Pulmonary artery endothelial cell (primary cell): ENCODE data around the gene CNR2. TPM values are rescaled to one million over a fixed set of nuclear protein-coding genes. Genes with fewer than 3 reads are reported as not detected.
"Not testable (repeated sequence)": the region's sequence is repeated elsewhere in the genome, so short reads cannot be mapped to it uniquely, and the experiment has no call there.

Experiments used
- DNase-seq: peaks from one replicate; pipeline ENCODE4 v3.0.0-alpha.2; 2011; ENCODE audit warnings: low read depth, low spot score
- total RNA-seq: library from RNA; depleted of rRNA; stranded (reverse); fragments of >200 nt; gene quantifications from 2 replicates; pipeline ENCODE4 v1.2.3, GENCODE V29; 2014

The CNR2 gene
- total RNA-seq, 1 donor from 2014 or later: not detected

DNA sequence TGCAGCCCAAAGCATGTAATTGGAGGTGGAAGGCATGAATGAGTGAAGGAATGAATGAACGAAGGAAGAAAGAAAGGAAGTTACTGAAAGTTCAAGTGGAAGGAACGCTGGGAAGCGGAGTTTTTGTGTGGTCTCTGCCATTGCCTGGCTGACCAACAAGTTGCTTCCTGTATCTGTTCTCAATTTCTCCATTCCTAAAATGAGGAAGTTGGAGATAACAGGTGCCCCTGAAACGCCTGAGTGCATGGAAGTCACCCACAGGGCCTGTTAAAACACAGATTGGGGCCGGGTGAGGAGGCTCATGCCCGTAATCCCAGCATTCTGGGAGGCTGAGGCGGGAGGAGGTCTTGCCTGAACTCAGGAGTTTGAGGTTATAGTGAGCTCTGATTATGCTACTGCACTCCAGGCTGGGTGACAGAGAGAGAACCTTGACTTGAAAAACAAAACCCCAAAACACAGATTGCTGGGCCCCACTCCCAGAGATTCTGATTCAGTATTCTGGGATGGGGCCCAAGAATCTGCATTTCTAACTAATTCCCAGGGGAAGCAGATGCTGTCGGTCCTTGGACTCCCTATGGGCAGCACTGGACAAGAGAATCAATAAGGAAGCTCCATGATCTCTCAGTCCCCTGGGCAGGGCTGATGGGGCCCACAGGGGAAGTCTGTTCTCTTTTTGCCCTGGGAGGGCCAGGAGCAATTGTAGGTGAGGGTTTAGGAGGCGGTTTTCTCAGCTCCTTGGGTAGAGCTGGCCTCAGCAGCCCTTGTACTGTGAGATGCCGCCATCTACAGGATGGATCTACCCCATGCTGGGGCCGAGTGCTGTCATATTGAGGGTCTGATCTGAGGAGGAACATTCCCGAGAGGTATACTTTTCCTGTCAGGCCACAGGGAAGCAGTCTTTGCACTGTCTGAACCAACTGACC, 3.3 kb upstream of the CNR2 start:
- DNase-seq: no peak

DNA sequence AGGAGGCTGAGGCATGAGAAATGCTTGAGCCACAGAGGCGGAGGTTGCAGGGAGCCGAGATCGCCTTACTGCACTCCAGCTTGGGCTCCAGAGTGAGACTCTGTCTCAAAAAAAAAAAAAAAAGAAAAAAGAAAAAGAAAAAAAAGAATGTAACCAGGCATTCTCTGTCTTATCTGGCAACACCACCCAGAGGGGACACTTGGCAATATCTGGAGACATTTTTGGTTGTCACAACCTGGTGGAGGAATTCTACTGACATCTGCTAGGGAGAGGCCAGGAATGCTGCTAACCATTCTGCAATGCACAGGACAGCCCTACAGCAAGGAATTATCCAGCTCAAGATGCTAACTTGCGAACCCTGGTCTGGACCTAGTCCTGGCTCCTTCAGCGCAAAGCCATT, 2.3 kb upstream of the CNR2 start:
- no peak for DNase-seq

- DNase-seq: no peak
These were observed 1.8 kb upstream of the CNR2 start for GRCh38 chr1:23914921-23915320.

GRCh38 chr1:23911921-23912320, 1.2 kb downstream of the CNR2 start:
- DNase-seq: no peak

DNA sequence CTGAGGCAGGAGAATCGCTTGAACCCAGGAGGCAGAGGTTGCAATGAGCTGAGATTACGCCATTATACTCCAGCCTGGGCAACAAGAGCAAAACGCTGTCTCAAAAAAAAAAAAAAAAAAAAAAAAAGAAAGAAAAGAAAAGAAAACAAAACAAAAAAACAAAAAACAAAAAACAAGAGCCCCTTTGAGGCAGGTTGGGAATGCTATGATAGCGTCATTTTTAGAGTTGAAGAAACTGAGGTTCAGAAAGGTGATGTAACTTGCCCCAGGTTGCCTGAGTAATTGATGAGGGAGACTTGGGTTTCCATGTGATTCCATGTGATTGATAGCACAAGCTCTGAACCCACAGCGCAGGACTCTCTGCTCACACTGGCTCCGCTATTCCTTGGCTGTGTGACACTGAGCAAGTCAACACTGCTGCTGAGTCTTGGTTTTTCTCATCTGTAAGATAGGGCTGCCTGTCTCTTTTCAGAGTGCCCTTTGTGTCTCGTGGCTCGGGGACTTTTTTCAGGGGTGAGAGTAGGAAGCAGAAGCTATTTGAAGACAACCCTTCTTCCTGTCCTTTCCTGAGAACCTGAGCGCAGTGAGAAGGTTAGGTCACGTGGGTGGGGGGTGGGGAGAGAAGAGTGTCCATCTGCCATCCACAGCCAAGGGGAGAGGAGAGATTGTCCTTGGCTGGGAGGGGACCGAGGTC, 2.5 kb downstream of the CNR2 start:
- DNase-seq: no peak

DNA sequence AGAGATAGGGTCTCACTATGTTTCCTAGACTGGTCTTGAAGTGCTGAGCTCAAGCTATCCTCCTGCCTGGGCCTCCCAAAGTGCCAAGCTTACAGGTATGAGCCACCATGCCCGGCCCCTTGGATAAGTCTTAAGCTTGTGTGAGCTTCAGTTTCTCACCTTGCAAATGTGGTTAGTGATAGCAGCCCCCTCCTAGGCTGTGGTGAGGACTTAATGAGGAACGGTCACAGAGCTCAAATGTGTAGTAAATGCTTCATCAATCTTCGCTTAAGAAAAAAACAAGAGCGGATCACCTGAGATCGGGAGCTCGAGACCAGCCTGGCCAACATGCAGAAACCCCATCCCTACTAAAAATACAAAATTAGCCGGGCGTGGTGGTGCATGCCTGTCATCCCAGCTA, 3.0 kb downstream of the CNR2 start:
- no peak for DNase-seq

- DNase-seq: no peak
These were observed 3.8 kb downstream of the CNR2 start for GRCh38 chr1:23909412-23909811.

DNA sequence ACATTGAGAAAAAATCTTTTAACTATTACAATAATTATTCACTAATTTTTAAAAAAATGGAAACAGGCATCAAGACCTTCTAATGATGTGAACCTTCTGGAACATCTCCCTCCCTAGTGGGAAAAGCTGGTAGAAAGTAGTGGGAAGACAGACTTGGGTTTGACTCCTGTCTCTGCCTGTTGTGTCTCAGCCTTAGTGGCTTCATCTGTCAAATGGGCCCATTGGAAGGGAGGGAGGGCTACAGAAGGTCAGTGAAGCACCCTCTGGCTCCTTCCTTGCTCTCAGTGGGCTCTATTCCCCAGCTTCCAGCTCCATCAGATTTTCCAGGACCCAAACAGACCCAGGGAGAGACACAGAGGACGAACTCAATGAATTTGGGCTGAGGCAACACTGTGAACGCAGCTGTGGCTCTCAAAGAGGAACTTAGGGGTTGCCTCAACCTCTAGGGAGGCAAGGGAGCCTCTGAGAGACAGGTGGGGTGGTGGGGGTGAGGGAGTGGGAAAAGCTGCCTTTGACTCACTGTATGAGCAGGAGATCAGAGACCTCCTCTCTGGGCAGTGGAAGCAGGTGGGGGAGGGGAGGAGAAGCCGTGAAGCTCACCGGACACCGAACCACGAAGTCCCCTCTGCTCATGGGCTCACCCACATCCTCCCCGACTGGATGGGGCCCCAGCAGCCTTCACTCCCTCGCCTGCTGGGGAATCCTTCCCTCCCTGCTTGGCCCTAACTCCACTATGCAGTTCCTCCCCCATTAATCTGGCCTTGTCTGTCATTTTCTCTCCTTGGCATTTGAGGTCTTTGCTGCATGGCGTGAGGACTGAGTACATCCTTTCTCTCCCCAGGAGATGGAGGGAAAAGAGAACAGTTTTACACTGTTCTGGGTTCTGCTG, 4.5 kb downstream of the CNR2 start:
- no peak for DNase-seq

GRCh38 chr1:23906731-23907130, 6.4 kb downstream of the CNR2 start:
- no peak for DNase-seq

GRCh38 chr1:23905461-23906025, 7.6 kb downstream of the CNR2 start:
- no peak for DNase-seq

DNA sequence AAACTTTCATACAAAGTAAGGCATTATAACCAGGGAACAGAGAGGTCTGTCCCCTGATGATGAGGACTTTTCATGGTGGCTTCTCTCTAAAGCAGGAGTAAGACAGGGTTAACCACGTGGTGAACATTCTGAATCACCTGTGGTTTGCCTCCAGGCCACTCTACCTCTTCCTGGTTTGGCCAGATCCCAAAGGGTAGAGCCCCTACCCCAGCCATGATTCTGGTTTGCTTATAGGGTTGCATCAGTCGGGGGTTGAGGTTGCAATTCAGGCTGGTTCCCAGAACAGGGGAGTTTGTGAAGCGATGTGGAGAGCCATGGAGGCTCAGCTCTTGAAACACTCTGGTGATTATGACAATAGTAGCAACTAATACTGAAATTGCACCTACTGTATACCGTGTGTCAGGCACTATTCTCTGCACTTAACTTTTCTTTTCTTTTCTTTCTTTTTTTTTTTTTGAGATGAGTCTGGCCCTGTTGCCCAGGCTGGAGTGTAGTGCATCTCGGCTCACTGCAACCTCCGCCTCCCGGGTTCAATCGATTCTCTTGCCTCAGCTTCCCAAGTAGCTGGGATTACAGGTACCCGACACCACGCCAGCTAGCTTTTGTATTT, 8.3 kb downstream of the CNR2 start:
- no peak for DNase-seq

DNA sequence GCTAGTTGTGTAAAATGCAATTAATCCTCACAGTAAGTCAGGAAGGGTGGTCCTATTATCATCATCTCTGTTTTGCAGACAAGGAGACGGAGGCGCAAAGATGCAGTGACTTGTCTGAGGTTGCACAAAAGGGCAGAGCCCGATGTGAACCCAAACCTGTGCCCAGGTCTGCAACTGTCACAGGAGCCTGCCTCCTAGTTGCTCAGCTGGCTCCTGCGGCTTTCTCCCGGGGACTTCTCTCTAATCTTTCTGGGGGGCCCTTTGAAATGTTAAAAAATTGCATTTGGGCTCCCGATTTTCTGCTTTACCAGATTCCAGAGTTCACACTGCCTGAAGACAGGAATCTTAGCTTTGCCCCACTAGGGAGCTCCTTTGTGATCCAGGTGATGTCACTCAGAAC, 9.4 kb downstream of the CNR2 start:
- no peak for DNase-seq

GRCh38 chr1:23902321-23903278, 10.6 kb downstream of the CNR2 start:
- no peak for DNase-seq

- not testable (repeated sequence) for DNase-seq
These were observed 13.1 kb downstream of the CNR2 start for GRCh38 chr1:23900017-23900416.

- no peak for DNase-seq
These were observed 14.1 kb downstream of the CNR2 start for GRCh38 chr1:23899070-23899469.

- DNase-seq: no peak
These were observed 16.1 kb downstream of the CNR2 start for GRCh38 chr1:23897083-23897482.

- no peak for DNase-seq
These were observed 16.7 kb downstream of the CNR2 start for GRCh38 chr1:23896491-23896890.

- DNase-seq: no peak
These were observed 17.2 kb downstream of the CNR2 start for GRCh38 chr1:23895993-23896392.

GRCh38 chr1:23895082-23895481, 18.1 kb downstream of the CNR2 start:
- DNase-seq: no peak

DNA sequence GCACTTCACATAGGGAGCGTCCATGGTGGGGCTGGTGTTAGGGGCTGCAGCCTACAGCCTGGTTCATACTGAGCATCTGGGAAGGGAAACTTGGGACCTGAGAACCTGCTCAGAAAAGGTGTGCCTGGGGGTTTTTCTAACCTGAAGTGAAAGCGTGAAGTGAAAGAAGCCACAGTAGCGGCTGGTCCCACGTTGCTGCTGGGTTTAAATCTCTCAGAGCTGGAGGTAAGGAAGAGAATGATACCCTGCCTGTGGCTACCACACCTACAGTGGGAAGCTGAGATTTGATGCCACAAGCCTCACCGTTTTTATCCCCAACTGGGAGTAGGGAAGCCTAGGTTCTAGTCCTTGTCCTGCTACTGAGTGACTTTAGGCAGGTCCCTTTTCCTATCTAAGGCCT, 24.1 kb downstream of the CNR2 start:
- no peak for DNase-seq
